ENCODE measurements around the gene ATP1B3.

Gene ATP1B3

DNA sequence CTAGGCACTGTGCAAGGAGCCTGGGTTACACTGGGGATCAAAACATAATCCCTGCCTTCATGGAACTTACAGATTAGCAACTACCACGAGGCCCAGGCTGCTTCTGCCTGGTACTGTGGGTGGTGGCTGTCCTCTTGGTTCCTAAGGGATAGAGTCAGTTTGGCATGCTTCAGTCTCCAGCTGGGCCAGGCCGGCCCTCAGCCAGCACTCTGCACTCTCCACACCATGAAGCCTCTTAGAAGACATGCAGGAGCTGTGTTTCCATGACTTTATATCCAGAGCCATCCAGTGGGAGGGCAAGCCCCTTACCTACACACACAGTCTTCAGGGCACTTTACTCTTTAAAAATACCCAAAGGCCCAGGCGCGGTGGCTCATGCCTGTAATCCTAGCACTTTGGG, 54.4 kb downstream of the ATP1B3 start:
- H3K4me1 ChIP-seq (ENCODE audit: control insufficient read depth in 1 of 2, insufficient read depth in 1 of 2, low read depth in 1 of 2, low read length in 1 of 2): no peaks in the 10 kb centered on the region
- no peak overlapping the region for H3K27ac ChIP-seq
- H3K4me3 ChIP-seq (ENCODE audit: low read depth in 1 of 2, low read length in 1 of 2): no peak overlapping the region
- TF ChIP-seq, protein P1, sequence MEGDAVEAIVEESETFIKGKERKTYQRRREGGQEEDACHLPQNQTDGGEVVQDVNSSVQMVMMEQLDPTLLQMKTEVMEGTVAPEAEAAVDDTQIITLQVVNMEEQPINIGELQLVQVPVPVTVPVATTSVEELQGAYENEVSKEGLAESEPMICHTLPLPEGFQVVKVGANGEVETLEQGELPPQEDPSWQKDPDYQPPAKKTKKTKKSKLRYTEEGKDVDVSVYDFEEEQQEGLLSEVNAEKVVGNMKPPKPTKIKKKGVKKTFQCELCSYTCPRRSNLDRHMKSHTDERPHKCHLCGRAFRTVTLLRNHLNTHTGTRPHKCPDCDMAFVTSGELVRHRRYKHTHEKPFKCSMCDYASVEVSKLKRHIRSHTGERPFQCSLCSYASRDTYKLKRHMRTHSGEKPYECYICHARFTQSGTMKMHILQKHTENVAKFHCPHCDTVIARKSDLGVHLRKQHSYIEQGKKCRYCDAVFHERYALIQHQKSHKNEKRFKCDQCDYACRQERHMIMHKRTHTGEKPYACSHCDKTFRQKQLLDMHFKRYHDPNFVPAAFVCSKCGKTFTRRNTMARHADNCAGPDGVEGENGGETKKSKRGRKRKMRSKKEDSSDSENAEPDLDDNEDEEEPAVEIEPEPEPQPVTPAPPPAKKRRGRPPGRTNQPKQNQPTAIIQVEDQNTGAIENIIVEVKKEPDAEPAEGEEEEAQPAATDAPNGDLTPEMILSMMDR (IDR thresholded peaks at IDR 0.05): no peak
- no peaks in the 10 kb centered on the region for H3K27me3 ChIP-seq
- H3K9me3 ChIP-seq: no peaks in the 10 kb centered on the region
- no peaks in the 10 kb centered on the region for H3K36me3 ChIP-seq

DNA sequence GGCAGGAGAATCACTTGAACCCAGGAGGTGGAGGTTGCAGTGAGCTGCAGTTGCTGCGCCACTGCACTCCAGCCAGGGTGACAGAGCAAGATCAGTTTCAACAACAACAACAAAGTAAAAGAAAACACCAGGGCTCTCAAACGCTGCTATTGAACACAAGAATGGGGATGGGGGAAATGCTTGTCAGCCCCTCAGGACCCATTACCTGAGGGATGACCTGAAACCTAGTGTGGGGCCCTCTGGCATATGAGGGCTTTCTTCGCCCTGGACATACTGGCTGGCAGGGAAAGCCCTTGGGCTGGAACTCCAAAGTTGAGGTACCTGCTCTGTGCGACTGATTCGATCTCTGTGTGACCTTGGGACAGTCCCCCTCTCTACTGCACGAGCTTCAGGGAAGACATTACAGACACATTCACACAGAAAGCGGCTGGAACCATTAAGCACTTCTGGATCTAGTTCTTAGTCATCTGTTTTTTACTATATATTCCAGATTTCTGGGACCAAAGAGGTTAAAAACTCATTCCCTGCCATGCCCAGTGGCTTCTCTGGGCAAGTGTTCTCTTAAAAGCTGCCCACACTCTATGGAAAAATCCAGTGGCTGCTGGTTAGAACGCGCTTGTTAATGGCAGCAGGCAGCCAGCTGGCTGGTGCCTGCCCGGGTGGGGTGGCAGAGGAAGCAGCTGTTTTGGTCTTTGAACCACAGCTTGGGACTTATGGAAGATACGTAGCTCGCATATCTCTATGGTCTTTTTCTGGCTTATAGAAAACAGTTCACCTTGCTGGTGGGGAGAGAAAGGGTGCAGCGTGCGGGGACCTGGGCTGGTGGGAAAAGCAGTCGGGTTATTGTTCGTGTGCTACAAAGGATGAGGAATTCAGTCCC, 57.2 kb downstream of the ATP1B3 start:
- no peak overlapping the region for H3K27ac ChIP-seq
- H3K4me1 ChIP-seq (ENCODE audit: control insufficient read depth in 1 of 2, insufficient read depth in 1 of 2, low read depth in 1 of 2, low read length in 1 of 2): no peaks in the 10 kb centered on the region
- H3K27me3 ChIP-seq: no peaks in the 10 kb centered on the region
- H3K36me3 ChIP-seq: no peaks in the 10 kb centered on the region
- no peaks in the 10 kb centered on the region for H3K9me3 ChIP-seq
- no peak overlapping the region for H3K4me3 ChIP-seq (ENCODE audit: low read depth in 1 of 2, low read length in 1 of 2)
- TF ChIP-seq, protein P1 (IDR thresholded peaks at IDR 0.05): no peak

DNA sequence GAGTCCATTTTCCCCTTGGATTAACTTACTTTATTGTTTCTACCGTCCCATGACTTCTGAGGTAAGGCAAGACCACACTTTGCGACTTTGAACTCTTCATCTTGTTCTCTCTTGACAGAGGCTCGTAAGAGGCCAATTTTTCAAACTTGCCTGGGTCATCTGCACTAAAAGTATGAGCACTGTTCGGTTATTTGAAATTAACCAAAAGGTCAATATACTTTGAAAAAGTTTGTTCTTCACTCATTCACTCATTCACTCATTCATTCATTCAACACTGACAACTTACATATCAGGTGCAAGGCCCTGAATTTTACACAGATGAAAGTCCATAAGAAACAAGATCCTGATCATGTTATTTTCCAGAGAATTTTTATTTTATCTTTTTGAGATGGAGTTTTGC, 57.9 kb downstream of the ATP1B3 start:
- no peaks in the 10 kb centered on the region for H3K9me3 ChIP-seq
- no peak overlapping the region for H3K27ac ChIP-seq
- TF ChIP-seq, protein P1 (IDR thresholded peaks at IDR 0.05): no peak
- no peaks in the 10 kb centered on the region for H3K36me3 ChIP-seq
- H3K4me1 ChIP-seq (ENCODE audit: control insufficient read depth in 1 of 2, insufficient read depth in 1 of 2, low read depth in 1 of 2, low read length in 1 of 2): no peaks in the 10 kb centered on the region
- no peaks in the 10 kb centered on the region for H3K27me3 ChIP-seq
- no peak overlapping the region for H3K4me3 ChIP-seq (ENCODE audit: low read depth in 1 of 2, low read length in 1 of 2)

DNA sequence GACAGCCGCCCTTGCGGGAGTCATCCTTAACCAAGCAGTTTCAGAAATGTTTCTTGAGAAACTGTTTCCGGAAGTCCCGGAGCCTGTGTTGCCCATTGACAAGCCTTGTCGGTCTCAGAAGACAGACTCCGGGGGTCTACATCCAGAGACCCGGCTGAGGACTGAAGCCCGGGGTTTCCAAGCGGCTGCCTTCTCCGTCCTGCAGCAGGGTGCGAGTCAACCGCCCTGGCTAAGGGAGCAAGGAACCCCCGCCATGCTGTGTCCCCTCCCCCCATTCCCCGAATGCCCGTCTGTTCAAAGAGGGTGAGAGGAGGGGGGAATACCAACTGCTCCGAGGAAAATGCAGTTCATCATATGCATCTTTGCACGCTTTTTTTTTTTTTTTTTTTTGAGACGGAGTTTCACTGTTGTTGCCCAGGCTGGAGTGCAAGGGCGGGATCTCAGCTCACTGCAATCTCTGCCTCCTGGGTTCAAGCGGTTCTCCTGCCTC, 61.6 kb downstream of the ATP1B3 start:
- Histone ChIP-seq H3K27ac (no peak overlapping the region), H3K9me3 (no peaks in the 10 kb centered on the region), H3K4me1 (ENCODE audit: control insufficient read depth in 1 of 2, insufficient read depth in 1 of 2, low read depth in 1 of 2, low read length in 1 of 2) (peaks cover 0 to 9% of the 10 kb centered on the region in 2 experiments), H3K4me3 (ENCODE audit: low read depth in 1 of 2, low read length in 1 of 2) (no peak overlapping the region), H3K27me3 (no peaks in the 10 kb centered on the region), H3K36me3 (no peaks in the 10 kb centered on the region)
- TF ChIP-seq, protein P1 (IDR thresholded peaks at IDR 0.05): no peak

DNA sequence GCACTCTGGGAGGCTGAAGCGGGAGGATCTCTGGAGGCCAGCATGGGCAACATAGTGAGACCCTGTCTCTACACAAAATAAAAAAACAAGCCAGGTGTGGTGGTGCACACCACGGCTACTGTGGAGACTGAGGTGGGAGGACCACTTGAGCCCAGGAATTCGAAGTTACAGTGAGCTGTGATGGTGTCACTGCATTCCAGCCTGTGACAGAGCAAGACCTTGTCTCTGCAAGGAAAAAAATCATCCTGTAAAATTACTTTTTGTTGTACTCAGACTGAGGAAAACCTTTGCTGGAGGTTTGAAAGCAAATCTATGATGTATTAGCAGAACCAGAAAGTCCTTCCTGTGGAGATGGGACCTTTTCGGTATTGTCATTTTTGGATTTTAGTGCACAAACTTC, 63.3 kb downstream of the ATP1B3 start:
- TF ChIP-seq, protein P1 (IDR thresholded peaks at IDR 0.05): no peak
- no peak overlapping the region for H3K4me3 ChIP-seq (ENCODE audit: low read depth in 1 of 2, low read length in 1 of 2)
- H3K4me1 ChIP-seq (ENCODE audit: control insufficient read depth in 1 of 2, insufficient read depth in 1 of 2, low read depth in 1 of 2, low read length in 1 of 2): peaks cover 0 to 9% of the 10 kb centered on the region in 2 experiments
- H3K9me3 ChIP-seq: no peaks in the 10 kb centered on the region
- no peaks in the 10 kb centered on the region for H3K27me3 ChIP-seq
- H3K27ac ChIP-seq: no peak overlapping the region
- peaks cover under 1% of the 10 kb centered on the region for H3K36me3 ChIP-seq

All from neutrophil (primary cell).